GM12872 (cell line): ENCODE data around the gene SNX21.
A peak's percentile ranks its signal among the peaks of the same experiment; 100 is the strongest.

Experiments
- TF ChIP-seq, protein P1 (sequence below): IDR thresholded peaks from 3 replicates; pipeline ENCODE4 v1.5.1; 2011; ENCODE audit warnings: low read depth, mild to moderate bottlenecking, low read length, moderate library complexity; ENCODE audit not compliant: insufficient read depth

Gene SNX21

DNA sequence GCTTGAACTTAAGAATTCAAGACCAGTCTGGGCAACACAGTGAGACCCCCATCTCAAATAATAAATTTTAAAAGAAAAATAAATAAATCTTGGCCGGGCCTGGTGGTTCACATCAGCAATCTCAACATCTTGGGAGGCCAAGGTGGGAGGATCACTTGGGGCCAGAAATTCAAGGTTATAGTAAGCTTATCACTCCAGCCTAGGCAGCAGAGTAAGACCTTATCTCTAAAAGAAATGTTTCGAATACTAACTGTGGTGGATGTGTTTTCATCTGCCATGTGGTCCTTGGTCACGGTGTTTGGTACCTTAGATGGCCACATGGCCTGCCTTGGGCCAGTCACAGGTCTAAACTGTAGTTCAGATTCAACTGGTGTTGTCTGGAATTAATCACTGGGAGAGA lies 15.4 kb upstream of the SNX21 start:
- TF ChIP-seq, protein P1, sequence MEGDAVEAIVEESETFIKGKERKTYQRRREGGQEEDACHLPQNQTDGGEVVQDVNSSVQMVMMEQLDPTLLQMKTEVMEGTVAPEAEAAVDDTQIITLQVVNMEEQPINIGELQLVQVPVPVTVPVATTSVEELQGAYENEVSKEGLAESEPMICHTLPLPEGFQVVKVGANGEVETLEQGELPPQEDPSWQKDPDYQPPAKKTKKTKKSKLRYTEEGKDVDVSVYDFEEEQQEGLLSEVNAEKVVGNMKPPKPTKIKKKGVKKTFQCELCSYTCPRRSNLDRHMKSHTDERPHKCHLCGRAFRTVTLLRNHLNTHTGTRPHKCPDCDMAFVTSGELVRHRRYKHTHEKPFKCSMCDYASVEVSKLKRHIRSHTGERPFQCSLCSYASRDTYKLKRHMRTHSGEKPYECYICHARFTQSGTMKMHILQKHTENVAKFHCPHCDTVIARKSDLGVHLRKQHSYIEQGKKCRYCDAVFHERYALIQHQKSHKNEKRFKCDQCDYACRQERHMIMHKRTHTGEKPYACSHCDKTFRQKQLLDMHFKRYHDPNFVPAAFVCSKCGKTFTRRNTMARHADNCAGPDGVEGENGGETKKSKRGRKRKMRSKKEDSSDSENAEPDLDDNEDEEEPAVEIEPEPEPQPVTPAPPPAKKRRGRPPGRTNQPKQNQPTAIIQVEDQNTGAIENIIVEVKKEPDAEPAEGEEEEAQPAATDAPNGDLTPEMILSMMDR: no peak

GRCh38 chr20:45819466-45819865 lies 14.1 kb upstream of the SNX21 start:
- TF ChIP-seq, protein P1: no peak

- TF ChIP-seq, protein P1: no peak
Observed at GRCh38 chr20:45821947-45822346, 11.7 kb upstream of the SNX21 start.

DNA sequence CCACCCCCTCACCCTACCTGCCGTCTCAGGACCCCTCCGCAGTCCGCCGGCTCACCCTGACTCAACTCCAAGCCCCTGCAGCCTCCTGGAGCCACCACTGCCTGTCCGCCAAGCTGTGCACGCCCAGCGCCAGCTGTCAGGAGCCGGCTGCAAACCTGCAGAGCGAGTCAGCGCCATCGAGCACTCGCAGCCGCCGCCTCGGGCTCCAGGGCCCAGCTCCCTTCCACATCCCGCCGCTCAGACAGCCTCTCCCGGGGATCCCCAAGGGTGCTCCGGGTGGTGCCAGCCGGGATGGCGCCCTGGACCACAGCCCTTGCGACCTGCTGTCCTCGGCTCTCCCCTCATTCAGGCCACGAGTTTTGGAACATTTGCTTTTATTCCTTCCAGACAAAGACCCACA lies 10.7 kb upstream of the SNX21 start:
- TF ChIP-seq, protein P1: no peak

DNA sequence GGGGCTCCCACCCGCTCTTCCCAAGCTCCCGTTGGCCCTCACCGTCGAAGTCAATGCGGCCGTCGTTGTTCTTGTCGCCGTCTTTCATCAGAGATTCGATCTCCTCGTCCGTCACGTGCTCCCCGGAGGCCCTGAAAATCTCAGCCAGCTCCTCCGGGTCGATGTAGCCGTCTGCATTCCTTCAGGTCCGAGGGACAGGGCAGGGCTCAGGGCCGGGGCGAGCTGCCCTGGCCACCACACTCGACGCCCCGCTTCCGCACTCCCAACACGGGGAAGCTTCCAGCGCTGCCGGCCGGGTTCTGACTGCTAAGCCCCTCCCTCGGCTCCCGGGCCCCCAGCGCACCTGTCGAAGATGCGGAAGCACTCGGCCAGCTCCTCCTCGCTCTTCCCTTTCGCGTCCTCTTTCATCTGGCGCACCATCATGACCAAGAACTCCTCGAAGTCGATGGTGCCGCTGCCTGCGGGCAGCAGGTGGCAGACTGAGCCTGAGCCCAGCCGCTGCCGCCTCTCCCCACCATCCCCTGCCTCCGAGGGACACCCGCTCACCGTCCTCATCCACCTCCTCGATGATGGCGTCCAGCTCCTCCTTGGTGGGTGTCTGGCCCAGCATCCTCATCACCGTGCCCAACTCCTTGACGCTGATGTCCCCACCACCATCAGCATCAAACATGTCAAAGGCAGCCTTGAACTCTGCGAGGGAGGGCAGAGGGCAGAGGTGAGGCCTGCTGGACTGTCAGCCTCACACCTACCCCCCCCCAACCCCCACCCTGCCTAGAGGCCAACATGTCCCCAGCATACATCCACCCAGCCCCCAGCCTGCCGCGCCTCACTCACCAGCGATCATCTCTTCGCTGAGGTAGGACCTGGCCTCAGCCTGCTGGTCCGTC lies 9.4 kb upstream of the SNX21 start:
- TF ChIP-seq, protein P1: peak; percentile 37; the same call in 2 of the 3 replicates

GRCh38 chr20:45826381-45827019 lies 7.1 kb upstream of the SNX21 start:
- TF ChIP-seq, protein P1: no peak

DNA sequence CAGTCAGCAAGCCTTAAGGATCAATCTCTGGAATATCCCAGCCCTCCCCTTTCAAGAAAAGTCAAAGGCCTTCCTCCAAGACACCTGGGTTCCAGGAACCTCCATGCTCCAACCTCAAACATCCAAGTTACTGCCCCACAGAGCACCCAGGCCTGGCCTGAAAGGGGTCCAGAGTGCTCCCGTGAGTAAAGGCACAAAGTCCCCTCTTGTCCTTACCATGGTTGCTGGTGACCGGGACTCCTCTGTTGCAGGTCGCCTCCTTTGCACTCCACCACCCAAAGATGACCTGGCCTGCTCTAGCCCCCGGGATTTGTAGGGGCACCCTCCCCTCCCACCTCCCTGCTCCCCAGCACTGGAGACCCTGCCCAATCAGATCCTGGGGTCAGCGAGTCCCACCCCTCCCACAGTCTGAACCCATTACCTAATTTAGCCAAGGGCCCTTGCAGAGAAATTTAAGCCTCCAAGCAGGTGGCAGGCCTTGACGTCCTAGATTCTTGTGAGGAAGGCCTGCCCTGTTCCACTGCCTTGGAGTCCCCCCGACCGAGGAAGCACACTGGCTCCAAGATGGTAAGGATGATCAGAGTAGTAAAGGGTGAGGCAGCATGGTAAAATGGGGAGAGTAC lies 6.5 kb upstream of the SNX21 start, which contains the start of gene TNNC2:
TNNC2 (minus strand) TSS at position 283 of the 623 bp plus-strand sequence; CDS start at position 219, 64 bp downstream.
- TF ChIP-seq, protein P1: no peak
